GM20431 (cell line): ENCODE measurements around the gene NR2F6.

Experiments
- in situ Hi-C: fragments of 300-500 bp; cut with MseI, MboI; formaldehyde crosslinking; loops from one replicate; pipeline ENCODE4 v1.15.0; 2020; ENCODE audit warnings: low sequenced_read_pairs; ENCODE audit not compliant: unreplicated experiment

The NR2F6 gene

DNA sequence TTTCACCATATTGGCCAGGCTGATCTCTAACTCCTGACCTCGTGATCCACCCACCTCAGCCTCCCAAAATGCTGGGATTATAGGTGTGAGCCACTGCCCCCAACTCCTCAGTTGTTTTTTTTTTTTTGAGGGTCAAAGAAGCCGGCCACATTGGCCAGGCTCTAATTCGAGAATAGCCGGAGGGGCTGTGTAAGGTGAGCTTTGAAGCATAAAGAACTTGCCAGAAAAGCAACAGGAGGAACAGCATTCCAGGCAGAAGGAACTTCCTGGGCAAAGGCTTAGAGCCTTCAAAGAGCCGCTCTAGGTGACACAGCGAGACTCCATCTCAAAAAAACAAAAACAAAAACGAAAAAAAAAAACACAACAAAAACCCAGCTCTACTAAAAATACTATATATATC, 20.3 kb upstream of the NR2F6 start:
- in situ Hi-C loops = no loop called here

DNA sequence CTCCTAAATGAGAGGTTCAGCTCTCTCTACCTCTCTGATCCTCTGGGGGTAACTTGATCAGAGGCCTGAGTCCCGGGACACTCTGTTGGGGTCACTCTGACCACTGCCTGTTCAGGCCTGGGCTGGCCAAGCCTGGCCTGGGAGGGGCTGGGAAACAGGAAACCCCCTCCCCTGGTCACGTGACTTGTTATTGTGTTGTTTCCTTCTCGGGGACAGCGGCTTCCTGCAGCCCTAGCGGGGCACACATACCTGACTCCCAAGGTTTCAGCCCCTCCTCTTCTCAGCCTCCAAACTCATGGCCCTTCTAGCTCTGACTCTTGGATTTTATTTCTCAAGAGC, 18.9 kb upstream of the NR2F6 start, which contains the start of gene USHBP1:
Gene USHBP1, minus strand, starts transcription at position 105 of the 339 bp plus-strand sequence. CDS start 446 bp downstream, outside the sequence.
- in situ Hi-C loops = no loop called here

DNA sequence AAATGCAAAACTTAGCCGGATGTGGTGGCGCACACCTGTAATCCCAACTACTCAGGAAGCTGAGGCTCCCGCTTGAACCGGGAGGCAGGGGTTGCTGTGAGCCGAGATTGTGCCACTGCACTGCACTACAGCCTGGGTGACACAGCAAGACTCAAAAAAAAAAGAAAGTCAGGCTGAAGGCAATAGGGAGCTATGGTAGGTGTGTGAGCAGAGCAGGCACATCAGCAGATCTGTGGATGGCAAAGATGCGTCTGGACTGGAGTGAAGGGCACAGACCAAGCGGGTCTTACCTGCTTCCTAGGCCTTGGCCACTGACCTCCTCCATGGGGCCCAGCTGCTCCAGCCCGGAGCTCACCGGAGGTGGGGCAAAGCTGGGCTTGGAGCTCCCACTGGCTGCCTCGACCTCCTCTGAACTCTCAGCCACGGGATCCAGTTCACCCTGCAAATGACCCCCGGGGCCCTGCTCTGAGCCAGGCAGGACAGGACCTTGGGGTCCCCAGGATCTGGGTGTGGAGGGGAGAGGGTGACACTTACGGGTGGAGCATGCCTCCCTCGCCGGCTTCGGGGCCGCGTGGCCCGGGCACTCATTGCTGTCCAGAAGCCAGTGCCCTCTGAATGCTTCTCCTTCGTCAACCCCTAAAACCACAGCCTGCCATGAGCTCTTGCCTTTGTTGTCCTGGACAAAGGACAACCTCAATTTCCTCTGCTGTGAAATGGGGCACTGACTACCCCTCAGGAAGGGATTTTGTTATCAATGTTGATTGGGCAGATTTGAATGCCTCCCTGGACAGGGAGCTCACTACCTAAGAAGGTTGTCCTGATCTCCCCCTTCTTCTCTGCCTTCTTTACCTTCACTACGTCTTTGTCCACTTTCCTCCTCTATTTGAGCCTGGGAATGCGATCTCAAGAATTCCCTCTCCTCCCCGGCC, 18.3 kb upstream of the NR2F6 start:
- in situ Hi-C loops = no loop called here

DNA sequence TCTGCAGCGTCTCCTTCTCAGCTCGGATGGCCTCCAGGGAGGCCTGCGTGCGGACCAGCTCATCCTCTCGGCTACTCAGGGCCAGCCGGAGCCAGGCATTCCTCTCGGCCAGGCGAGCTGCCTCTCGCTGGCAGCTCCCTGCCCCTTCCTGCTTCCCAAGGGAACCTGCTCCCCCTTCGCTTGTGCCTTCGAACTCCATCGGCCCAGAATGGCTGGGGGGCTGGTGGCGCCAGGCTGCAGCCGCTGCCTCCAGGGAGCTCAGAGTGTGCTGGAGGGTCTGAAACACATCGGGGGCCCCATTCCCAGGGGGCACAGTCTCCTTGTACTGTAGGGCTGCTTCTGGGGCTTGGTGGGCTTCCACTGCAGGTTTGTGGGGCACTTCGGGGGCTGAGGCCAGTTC, 16.8 kb upstream of the NR2F6 start:
- in situ Hi-C loops = no loop called here

DNA sequence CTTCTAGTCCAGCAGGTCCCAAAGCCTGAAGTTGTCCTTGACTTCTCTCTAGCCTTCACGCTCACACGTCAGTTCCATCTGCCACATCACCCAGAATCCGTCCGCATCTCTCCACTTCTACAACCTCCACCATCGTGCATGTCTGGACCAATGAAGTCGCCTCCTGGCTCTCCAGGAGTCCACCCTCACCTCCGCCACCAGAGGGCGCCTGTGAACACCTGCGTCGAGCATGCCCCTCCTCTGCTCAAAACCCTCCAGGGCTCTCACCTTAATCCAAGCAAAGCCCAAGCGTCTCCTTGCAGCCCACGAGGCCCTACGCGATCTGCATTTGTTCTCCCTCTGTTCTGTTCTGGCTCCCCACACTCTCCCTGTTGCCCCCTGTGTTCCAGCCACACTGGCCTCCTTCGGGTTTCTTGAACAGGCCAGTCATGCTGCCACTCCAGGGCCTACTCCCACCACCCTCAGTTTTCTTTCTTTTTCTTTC, 15.2 kb upstream of the NR2F6 start:
- in situ Hi-C loops = no loop called here

DNA sequence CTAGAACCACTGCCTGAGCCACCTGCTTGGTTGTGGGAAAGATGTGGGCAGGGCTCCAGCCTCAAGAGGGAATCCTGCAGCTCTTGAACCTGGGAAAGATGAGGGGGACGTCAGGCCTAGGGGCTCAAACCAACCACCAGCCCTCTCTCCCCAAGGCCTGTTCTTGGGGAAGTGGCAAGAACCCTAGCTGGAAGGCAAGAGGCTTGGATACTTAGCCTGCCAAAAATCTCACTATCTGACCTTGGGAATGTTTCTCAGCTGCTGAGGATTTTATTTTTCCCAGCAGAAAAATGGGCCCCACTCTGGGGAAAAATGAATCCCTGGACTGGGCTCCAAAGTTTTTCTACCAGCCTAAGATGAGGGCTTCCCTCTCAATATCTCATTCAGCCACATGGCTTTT, 14.2 kb upstream of the NR2F6 start:
- in situ Hi-C loops = no loop called here

DNA sequence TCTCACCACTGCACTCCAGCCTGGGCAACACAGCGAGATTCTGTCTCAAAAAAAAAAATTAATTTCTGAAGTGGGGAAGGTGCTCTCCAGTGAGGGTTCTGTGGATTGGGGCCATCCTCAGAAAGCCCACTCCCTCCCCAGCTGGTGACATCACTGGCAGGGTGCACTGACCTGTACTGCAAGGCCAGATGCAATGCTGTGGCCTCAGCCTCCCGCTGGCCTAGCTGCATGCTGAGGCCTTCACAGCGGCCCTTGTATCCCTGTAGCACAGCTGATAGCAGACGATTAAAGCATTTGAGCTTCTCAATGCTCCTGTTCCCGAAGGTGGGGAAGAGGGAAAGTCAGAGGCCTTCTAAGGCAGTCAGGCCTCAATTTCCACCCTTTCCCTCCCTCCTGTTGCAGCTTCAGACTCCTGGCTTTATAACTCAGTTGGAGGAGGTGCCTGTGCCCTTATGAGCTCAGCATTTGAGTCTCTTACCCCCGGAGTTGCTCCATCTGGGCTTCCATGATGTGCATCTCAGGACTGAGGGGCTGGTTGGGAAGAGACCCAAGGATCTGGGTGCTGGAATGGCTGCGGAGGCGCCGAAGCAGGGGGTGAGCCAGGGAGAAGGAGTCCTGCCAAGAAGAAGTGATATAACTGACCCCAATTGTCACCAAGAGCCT, 13.5 kb upstream of the NR2F6 start:
- in situ Hi-C loops = no loop called here

DNA sequence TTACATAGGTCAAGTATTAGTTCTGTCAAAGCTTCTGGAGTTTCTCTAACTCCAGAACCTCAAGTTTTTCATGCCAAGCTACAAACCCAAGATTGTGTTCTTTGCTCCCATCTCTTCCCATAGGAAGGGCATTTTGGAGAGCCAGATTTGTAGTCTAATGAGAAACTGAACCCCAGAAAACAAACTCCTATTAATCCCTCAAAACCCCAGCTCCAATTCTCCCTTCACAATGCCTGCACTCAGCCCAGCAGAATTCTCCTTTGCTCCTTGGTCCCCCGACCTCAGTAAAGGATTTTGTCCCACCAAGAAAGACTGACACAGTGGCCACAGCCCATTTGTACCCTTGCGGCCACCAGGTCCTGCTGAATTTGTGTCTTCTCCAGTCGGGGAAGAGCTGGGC, 10.4 kb upstream of the NR2F6 start:
- in situ Hi-C loops = no loop called here

DNA sequence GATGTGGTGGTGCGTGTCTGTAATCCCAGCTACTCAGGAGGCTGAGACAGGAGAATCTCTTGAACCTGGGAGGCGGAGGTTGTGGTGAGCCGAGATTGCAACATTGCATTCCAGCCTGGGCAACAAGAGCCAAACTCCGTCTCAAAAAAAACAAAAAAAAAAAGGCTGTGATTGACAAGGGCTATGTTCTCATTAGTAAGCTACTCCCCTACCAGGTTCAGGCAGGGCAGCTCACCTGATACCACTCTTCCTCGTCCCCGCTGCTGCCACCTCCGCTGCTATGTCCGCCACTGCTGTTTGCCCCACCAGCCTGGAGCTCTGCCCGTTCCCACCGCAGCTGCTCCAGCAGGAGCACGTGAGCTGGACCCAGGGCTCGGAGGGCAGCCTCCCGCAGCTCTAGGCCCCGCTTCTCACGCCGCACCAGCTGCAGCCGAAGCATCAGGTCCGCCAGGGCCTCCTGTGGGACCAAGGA, 9.5 kb upstream of the NR2F6 start:
- in situ Hi-C loops = no loop called here

DNA sequence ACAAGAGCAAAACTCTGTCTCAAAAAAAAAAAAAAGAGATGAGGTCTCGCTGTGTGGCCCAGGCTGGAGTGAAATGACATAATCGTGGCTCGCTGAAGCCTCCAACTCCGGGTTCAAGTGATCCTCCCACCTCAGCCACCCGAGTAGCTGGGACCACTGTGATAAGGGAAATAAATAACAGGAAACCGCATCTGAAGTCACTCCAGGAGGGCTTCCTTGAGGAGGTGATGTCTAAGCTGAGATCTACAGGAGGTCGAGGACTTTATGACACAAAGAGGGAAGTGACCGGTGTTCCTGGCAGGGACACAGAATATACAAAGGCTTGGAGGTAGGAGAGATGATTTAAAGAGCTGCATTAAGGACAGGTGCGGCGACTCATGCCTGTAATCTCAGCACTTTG, 8.9 kb upstream of the NR2F6 start:
- in situ Hi-C loops = no loop called here

DNA sequence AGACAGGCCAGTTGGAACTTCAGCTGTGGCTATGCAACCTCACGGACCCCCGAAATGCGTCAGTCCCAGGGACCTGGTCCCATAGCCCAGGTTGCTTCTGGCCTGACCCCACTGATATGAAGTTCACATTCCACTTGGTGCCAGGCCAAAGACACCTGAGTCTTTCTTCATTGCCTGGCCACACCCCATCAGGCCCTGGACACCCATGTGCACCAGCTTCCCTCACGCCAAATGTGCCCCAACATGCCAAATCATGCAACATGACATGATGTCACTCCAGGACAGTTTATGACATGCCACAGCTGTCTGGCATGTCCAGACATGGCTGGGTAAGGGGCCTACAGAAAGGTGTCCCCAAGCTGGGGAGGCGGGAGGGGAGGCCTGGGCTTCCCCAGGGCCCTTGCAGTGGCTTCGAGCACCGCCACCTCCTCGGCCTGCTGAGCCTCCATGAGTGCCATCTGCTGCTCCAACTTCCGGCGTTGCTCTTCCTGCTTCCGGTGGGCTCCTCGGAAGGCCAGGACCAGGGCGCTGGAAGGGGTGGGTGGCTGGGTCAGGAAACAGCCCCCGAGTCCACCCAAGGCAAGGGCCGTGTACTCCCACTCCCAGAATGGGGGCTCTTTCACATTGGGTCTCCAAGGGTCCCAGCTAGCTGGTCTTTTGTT, 4.3 kb upstream of the NR2F6 start:
- in situ Hi-C loops = no loop called here

DNA sequence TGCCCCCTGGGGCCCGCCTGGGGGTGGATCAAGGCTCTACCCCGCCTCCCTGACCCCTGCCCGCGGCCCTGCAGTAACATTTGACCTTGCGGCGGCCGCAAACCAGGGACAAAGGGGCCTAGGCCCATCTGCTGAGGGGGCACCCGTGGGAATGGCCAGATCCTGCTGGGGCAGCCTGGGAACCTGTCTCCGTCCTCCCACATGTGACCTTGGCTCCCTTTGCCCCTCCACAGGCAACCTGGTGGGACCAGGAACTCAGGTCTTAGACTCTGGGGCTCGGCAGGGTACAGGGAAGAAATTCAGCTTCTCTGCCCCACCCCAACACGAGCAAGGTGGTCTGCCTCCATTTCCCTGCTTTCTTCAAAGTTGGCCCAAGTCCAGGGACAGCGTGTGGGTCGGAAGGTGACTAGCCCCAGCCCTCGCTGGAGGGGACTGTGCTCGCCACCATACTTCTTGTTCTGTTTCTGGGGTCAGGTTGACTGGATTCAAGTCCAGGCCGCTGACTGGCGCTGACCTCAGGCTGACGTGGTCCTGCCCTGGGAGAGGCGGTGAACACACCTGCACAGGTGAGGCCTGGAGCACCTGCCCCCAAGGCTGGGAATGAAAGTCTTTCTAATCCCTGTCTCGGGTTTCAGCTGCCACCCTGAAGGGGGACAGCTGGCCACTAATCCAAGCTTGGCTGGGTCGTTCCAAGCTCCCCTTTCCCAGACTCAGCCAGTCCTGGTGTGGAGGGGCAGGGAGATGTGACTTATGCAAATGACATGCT, 2.5 kb upstream of the NR2F6 start:
- in situ Hi-C loops = no loop called here

DNA sequence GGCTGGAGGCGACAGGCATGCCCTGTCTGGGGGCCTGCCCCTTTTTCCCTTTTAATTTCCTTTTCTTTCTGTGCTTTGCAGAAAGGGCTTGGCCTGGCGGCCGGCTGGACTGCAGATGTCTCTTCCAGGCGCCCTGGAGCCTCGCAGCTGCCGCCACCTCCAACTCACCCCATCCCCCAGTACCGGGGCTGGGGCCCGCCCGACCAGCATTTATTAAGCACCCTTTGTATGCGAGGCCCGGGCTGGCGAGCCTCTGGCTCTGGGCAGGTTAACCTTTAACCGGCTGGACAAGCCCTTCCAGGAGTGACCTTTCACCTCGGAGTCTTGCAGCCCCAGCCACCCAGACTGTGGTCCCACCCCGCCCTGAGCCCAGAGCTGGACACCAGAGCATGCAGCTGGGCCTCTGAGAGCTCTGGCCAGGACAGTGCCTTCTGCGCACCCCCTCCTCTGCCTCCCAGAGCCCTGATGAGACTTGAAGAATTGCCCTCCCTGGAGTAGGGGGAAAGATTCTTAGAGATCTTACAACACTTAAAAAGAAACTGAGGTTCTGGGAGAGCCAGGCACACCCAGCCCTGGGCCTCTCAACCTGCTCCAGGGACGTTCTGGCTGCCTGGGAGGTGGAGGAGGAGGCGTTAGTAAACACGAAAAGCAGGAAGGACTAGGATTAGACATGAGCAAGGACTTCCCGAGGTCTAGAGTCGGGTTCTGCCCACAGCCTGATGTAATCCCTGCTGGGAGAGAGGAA, 1.1 kb upstream of the NR2F6 start:
- in situ Hi-C loops = no loop called here

DNA sequence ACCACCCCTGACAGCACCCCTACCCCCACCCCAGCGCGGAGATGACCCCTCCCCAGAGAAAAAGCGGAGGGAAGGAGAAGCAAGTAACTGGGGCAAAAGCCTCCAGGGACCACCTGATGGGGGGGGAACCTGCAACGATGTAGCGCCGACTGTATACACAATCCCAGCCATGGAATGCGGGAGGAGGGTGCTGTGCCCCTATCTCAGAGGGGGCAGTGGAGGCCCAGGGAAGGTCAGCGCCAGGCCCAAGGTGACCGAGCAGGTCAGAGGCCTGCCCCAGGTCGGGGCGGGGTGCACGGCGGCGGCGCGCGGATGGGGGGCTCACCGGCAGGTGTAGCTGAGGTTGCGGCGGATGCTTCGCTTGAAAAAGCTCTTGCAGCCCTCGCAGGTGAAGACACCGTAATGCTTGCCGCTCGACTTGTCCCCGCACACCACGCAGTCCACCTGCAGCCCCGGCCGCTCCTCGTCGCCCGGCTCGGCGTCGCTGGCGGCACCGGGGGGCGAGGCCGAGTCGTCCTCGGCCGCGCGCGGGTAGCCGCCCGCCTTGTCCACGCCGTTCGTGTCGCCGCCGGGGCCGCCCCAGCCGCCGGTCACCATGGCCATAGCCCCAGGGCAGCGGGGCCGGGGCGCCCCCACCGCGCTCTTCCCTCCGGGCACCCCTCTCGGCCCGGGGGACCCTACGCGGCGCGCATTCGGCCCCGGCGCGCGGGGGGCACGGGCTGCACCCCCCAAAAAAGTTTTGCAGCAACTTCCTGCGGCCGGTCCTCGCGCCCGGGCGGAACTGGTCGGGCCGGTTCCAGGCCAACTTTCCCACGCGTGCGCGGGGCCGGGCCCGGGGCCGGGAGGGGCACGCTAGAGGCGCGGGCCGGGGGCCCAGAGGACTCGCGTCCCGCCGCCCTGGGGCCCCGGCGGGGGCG, 843 bp downstream of the NR2F6 start:
- in situ Hi-C loops = no loop called here

DNA sequence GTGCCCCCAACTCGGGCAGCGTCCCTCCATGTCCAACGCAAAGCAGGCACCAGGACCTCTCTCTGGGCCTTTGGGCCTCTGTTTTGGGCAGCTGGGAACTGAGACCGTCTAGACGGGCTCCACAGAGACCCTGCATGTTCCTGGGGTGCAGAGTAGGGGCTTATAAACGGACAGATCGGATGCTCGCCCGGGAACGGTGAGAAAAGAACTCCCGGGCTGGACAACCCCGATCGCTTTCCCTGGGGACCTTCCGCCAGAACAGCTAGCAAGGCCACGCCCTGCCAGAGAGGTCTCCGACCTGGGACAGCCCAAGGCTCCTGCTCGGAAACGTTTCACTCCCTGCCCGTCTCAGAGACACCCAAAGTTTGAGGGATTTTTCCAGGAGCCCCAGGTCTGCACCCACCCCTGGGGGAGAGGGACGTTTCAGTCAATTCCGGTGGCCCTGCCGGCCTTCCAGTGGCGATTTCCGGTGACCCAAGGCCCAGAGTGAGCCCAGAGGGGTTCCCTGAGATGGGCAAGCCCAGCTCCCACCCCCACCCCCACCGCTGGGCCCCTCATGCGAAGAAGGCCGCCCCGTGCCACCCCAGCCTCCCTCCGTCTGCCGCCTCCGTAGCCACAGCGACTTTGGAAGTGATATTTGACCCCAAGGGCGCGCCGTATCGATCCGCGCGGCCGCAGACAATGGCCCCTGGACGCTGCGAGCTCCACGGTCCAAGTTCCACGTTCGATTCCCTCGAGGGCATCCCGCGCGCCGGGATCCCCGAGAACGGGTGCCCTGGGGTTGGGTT, 1.7 kb downstream of the NR2F6 start:
- in situ Hi-C loops = no loop called here

DNA sequence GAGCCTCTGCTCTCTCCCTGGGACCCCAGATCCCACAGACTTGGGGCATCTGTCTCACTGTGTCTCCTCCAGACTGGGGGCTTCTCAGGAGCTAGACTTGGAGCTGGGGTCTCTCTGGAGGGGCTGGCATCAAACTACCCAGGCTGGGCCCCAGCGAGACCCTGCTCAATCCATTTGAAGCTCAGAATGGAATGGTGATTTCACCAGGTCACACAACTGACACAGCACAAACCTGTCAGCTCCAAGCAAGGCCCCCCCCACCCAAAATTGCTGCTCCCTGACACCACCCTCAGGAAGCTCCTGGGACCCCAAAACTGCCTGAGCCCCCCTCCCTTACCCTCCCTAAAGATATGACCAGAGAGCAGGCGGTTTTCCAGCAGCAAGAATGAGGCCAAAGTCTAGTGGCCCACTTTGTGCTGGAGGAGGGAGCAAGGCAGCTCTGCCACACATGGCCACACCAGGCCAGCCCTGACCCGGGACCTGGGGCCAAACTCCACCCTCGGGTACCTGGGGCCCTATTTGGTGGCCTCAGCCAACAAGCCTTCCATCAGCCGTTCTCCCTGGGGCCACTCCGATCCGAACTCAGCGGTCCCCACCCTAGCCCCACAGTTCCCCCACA, 2.4 kb downstream of the NR2F6 start:
- in situ Hi-C loops = no loop called here
